Measurements from ENCODE around the gene CALCB.

The CALCB gene

DNA sequence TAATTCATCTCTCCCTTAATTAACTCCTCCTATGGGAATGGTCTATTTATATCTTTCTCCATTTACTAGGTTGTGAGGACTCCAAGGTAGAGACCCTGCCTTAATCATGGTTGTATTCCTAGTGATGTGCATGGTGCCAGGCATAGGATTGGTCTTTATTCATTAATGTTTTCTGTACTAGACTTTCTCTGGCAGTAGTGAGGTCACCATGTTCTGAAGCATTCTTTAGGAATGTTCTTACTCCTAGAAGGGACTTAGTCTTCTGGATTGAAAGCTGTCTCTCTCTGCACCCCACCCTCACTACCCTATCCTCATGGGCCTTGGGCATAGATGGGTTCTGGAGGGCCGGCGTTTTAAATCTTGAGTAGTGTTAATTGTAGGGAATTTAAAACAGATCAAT lies 30.8 kb downstream of the CALCB start:
- no peak overlapping the region for H3K27ac ChIP-seq
- TF ChIP-seq, protein P1, sequence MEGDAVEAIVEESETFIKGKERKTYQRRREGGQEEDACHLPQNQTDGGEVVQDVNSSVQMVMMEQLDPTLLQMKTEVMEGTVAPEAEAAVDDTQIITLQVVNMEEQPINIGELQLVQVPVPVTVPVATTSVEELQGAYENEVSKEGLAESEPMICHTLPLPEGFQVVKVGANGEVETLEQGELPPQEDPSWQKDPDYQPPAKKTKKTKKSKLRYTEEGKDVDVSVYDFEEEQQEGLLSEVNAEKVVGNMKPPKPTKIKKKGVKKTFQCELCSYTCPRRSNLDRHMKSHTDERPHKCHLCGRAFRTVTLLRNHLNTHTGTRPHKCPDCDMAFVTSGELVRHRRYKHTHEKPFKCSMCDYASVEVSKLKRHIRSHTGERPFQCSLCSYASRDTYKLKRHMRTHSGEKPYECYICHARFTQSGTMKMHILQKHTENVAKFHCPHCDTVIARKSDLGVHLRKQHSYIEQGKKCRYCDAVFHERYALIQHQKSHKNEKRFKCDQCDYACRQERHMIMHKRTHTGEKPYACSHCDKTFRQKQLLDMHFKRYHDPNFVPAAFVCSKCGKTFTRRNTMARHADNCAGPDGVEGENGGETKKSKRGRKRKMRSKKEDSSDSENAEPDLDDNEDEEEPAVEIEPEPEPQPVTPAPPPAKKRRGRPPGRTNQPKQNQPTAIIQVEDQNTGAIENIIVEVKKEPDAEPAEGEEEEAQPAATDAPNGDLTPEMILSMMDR (conservative IDR thresholded peaks at IDR 0.05) = no peak

DNA sequence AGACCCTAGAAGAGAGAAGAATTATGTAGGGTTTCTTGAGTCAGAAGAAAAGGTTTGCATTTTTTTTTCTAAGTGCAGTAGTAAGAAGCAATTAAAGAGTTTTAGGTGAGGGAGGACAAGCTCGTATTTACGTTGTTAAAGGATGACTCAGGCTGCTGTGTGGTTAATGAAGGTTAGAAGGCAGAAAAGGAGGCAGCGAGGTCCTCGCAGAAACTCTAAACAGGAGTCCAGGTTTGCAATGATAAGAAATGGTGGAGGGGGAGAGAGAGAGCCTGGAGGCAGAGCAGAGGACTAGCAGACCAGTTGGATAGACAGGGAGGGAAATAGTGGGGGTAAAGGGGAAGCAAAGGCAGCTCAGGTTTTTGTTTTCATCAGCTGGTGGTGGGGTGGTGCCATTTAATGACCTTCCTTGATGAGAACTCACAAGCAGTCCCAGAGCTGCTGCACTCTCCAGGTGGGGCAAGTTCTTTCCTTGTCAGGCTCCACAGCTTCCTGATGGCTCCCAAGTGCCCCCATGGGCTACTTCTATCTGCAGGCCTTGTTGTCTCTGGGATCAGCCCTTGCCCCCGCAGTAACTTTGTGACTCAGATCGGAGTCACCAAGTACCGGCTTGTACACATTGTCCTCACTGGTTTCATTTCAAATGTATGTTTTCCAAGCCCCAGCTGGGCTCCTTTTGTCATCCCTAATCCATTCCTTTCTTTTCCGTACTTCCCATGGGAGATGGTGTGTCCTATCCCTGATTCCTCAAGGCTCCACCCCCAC lies 33.0 kb downstream of the CALCB start:
- H3K27ac ChIP-seq = no peak overlapping the region
- TF ChIP-seq, protein P1 (conservative IDR thresholded peaks at IDR 0.05) = no peak

DNA sequence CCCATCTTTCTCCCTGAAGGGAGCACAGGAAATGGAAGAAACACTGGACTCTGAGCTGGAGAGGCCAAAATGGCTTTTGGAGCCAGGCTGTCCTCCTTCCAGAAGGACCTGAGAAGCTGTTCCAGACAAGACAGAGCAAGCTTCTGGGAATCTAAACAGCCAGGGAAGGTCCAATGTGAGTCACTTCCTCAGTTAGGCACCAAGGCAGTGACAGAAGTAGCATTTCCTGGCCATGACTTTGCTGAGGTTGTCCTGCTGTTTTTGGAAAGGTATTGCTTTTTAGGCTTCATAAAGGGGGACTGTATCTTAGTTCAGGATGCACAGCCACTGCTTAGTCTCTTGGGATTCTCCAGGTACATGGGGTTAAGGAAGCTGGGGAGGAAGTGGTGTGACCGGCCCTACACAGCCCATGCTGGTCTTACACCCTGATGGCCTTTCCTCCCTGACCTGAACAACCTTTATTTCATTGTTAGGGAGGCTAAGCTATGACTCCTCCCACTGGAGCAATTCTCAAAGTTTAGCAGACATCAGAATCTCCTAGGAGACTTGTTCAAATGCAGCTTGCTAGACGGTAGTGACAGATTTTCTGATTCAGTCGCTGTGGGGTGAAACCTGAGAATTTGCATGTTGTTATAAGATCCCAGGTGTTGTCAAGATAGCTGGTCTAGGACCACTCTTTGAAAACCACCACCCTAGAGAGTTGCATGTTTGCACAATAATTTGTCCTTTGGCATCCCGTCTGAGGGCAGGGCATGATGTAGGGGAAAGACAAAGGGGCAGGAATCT lies 34.5 kb downstream of the CALCB start:
- H3K27ac ChIP-seq = no peak overlapping the region
- TF ChIP-seq, protein P1 (conservative IDR thresholded peaks at IDR 0.05) = no peak

DNA sequence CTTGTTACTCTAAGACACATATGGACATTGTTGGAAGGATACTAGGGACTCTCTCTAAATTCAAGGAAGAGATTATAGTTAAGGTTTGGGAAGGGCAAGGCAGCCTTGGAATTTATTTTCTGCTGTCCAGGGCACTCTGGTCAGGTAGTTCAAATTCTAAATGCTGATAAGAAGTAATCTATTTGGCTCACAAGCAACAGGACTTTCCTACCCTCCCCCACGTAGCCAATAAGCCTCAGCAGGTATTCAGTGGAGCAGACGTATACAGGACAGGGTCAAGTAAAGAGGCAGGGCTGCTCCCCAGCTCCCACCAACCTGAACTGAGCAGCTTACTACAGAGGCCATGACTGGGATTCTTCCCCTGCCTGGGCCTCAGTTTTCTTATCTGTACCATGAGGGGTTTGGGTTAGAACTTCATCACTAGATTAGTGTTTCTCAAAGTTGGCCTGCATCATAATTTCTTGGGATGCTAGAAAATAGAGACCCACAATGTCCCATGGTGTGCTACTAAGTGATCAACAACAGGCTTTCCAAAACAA lies 35.3 kb downstream of the CALCB start:
- H3K27ac ChIP-seq = no peak overlapping the region
- TF ChIP-seq, protein P1 (conservative IDR thresholded peaks at IDR 0.05) = no peak

DNA sequence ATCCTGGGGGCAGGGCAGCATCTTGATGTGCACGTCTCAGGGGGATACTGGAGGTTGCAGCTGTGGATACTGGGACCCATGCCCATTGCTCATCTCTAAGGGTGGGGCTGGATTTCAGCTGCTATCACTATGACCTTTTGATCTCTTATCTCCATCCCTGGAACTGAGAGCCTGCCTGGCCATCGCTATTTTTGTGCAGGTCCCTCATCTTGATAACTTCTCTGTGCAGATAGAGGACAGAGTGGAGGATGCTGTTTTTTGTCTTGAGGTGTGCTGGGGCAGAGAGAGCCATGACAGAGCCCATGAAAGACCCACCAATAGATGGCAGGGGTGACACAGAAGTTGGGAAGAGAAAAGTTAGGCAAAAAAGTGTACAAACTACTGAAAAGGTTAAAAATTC lies 36.2 kb downstream of the CALCB start:
- TF ChIP-seq, protein P1 (conservative IDR thresholded peaks at IDR 0.05) = no peak
- no peak overlapping the region for H3K27ac ChIP-seq

DNA sequence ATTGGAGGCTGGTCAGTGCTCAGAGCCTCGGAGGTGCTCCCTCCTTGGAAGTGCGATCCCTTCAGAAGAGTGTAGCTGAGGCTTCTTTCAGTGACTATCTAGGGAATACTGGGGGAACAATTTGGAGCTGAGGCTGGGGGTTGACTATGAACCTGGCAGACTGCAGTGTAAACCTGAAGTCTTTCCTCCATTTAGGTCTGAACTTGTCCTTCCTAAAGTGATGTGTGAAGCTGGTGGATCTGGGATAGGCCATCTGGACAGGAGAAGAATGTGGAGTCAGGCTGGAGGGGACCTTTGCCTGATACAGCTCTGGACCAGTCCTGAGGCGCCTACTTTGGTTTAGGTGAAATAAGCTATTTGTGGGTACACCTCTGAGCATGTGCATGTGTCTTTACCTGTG lies 37.8 kb downstream of the CALCB start:
- H3K27ac ChIP-seq = no peak overlapping the region
- TF ChIP-seq, protein P1 (conservative IDR thresholded peaks at IDR 0.05) = no peak

DNA sequence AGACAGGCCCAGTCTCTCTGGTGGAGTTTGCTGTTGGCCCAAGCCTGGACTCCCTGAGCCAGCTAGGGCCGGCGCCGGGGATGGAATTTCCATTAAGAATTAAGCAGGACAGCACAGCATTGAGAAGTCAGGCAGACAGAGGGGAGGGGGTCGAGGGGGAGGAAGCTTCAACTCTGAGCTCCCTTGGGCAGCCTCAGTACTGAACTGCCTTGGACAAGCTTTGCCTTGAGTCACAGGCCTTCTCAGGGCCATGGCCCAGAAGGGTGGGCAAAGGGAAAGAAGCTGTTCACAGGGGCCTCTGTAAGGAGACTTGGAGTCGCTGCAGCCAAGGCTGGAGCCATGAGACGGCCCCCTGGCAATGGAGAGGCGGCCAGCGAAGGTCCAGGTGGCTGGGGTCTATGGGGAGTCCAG lies 38.7 kb downstream of the CALCB start:
- TF ChIP-seq, protein P1 (conservative IDR thresholded peaks at IDR 0.05) = no peak

More for the DNA sequence above, 38.7 kb downstream of the CALCB start:
- H3K27ac ChIP-seq = no peak overlapping the region

Data from VCaP (cell line).